ENCODE data around the gene TRAT1.
A peak's percentile ranks its signal among the peaks of the same experiment; 100 is the strongest.

Gene TRAT1

GRCh38 chr3:108830991-108831614 lies 8.5 kb downstream of the TRAT1 start:
- H3K27me3 Mint-ChIP-seq = no peaks in the 10 kb centered on the region
- H3K4me3 Mint-ChIP-seq = no peak overlapping the region
- peak overlapping the region; percentile 34 for H3K27ac Mint-ChIP-seq
- H3K4me1 Mint-ChIP-seq (ENCODE audit: low read depth) = peaks cover 88% of the 10 kb centered on the region
- H3K36me3 Mint-ChIP-seq (ENCODE audit: low read depth) = no peaks in the 10 kb centered on the region
- H3K9me3 Mint-ChIP-seq = no peaks in the 10 kb centered on the region

- H3K9me3 Mint-ChIP-seq = no peaks in the 10 kb centered on the region
- peak overlapping the region; percentile 69 for H3K27ac Mint-ChIP-seq
- no peaks in the 10 kb centered on the region for H3K36me3 Mint-ChIP-seq (ENCODE audit: low read depth)
- peak overlapping the region; percentile 55 for H3K4me3 Mint-ChIP-seq
- H3K4me1 Mint-ChIP-seq (ENCODE audit: low read depth) = peaks cover 95% of the 10 kb centered on the region
- no peaks in the 10 kb centered on the region for H3K27me3 Mint-ChIP-seq
These were observed 11.0 kb downstream of the TRAT1 start for GRCh38 chr3:108833611-108834010.

- no peaks in the 10 kb centered on the region for H3K27me3 Mint-ChIP-seq
- no peaks in the 10 kb centered on the region for H3K9me3 Mint-ChIP-seq
- peak overlapping the region; percentile 86 for H3K27ac Mint-ChIP-seq
- no peaks in the 10 kb centered on the region for H3K36me3 Mint-ChIP-seq (ENCODE audit: low read depth)
- H3K4me3 Mint-ChIP-seq = peak overlapping the region; percentile 65
- H3K4me1 Mint-ChIP-seq (ENCODE audit: low read depth) = peaks cover 94% of the 10 kb centered on the region
These were observed 12.0 kb downstream of the TRAT1 start for GRCh38 chr3:108834551-108834950.

- H3K36me3 Mint-ChIP-seq (ENCODE audit: low read depth) = no peaks in the 10 kb centered on the region
- no peaks in the 10 kb centered on the region for H3K27me3 Mint-ChIP-seq
- H3K4me1 Mint-ChIP-seq (ENCODE audit: low read depth) = peaks cover 92% of the 10 kb centered on the region
- peak overlapping the region; percentile 86 for H3K27ac Mint-ChIP-seq
- no peaks in the 10 kb centered on the region for H3K9me3 Mint-ChIP-seq
- H3K4me3 Mint-ChIP-seq = peak overlapping the region; percentile 65
These were observed 12.5 kb downstream of the TRAT1 start for GRCh38 chr3:108835101-108835500.

GRCh38 chr3:108838436-108838835 lies 15.8 kb downstream of the TRAT1 start:
- Mint-ChIP-seq H3K27ac (peak overlapping the region; percentile 87), H3K9me3 (no peaks in the 10 kb centered on the region), H3K27me3 (no peaks in the 10 kb centered on the region), H3K4me3 (peak overlapping the region; percentile 66), H3K4me1 (ENCODE audit: low read depth) (peaks cover 87% of the 10 kb centered on the region), H3K36me3 (ENCODE audit: low read depth) (no peaks in the 10 kb centered on the region)

- no peaks in the 10 kb centered on the region for H3K36me3 Mint-ChIP-seq (ENCODE audit: low read depth)
- no peaks in the 10 kb centered on the region for H3K27me3 Mint-ChIP-seq
- H3K4me3 Mint-ChIP-seq = no peak overlapping the region
- no peaks in the 10 kb centered on the region for H3K9me3 Mint-ChIP-seq
- peaks cover 60% of the 10 kb centered on the region for H3K4me1 Mint-ChIP-seq (ENCODE audit: low read depth)
- no peak overlapping the region for H3K27ac Mint-ChIP-seq
These were observed 23.2 kb downstream of the TRAT1 start for GRCh38 chr3:108845709-108846293.

- H3K4me1 Mint-ChIP-seq (ENCODE audit: low read depth) = peaks cover 48% of the 10 kb centered on the region
- peak overlapping the region; percentile 12 for H3K27ac Mint-ChIP-seq
- H3K9me3 Mint-ChIP-seq = no peaks in the 10 kb centered on the region
- H3K36me3 Mint-ChIP-seq (ENCODE audit: low read depth) = peaks cover 6% of the 10 kb centered on the region
- H3K27me3 Mint-ChIP-seq = no peaks in the 10 kb centered on the region
- H3K4me3 Mint-ChIP-seq = no peak overlapping the region
These were observed 24.6 kb downstream of the TRAT1 start for GRCh38 chr3:108847187-108847586.

GRCh38 chr3:108849075-108849474 lies 26.5 kb downstream of the TRAT1 start:
- Mint-ChIP-seq H3K27ac (no peak overlapping the region), H3K27me3 (no peaks in the 10 kb centered on the region), H3K4me1 (ENCODE audit: low read depth) (peaks cover 34% of the 10 kb centered on the region), H3K9me3 (no peaks in the 10 kb centered on the region), H3K36me3 (ENCODE audit: low read depth) (peaks cover 14% of the 10 kb centered on the region), H3K4me3 (no peak overlapping the region)

- Mint-ChIP-seq H3K9me3 (peaks cover 10% of the 10 kb centered on the region), H3K4me3 (no peak overlapping the region), H3K4me1 (ENCODE audit: low read depth) (peaks cover 35% of the 10 kb centered on the region), H3K27me3 (no peaks in the 10 kb centered on the region), H3K36me3 (ENCODE audit: low read depth) (peaks cover 30% of the 10 kb centered on the region), H3K27ac (no peak overlapping the region)
These were observed 38.8 kb downstream of the TRAT1 start for GRCh38 chr3:108861401-108861800.

GRCh38 chr3:108862865-108863798 lies 40.5 kb downstream of the TRAT1 start:
- peaks cover 35% of the 10 kb centered on the region for H3K4me1 Mint-ChIP-seq (ENCODE audit: low read depth)
- peaks cover 10% of the 10 kb centered on the region for H3K9me3 Mint-ChIP-seq
- H3K27ac Mint-ChIP-seq = peak overlapping the region; percentile 95
- peaks cover 26% of the 10 kb centered on the region for H3K36me3 Mint-ChIP-seq (ENCODE audit: low read depth)
- no peaks in the 10 kb centered on the region for H3K27me3 Mint-ChIP-seq
- H3K4me3 Mint-ChIP-seq = peak overlapping the region; percentile 68

GRCh38 chr3:108863799-108864135 lies 41.2 kb downstream of the TRAT1 start:
- peaks cover 19% of the 10 kb centered on the region for H3K36me3 Mint-ChIP-seq (ENCODE audit: low read depth)
- peaks cover 32% of the 10 kb centered on the region for H3K4me1 Mint-ChIP-seq (ENCODE audit: low read depth)
- no peak overlapping the region for H3K27ac Mint-ChIP-seq
- H3K9me3 Mint-ChIP-seq = peaks cover 5% of the 10 kb centered on the region
- H3K4me3 Mint-ChIP-seq = no peak overlapping the region
- no peaks in the 10 kb centered on the region for H3K27me3 Mint-ChIP-seq

GRCh38 chr3:108877901-108878300 lies 55.3 kb downstream of the TRAT1 start:
- H3K27ac Mint-ChIP-seq = no peak overlapping the region
- no peak overlapping the region for H3K4me3 Mint-ChIP-seq
- H3K36me3 Mint-ChIP-seq (ENCODE audit: low read depth) = no peaks in the 10 kb centered on the region
- H3K9me3 Mint-ChIP-seq = peaks cover 10% of the 10 kb centered on the region
- H3K4me1 Mint-ChIP-seq (ENCODE audit: low read depth) = peaks cover 7% of the 10 kb centered on the region
- H3K27me3 Mint-ChIP-seq = no peaks in the 10 kb centered on the region

- H3K36me3 Mint-ChIP-seq (ENCODE audit: low read depth) = no peaks in the 10 kb centered on the region
- H3K4me3 Mint-ChIP-seq = no peak overlapping the region
- peak overlapping the region; percentile 31 for H3K27ac Mint-ChIP-seq
- peaks cover 22% of the 10 kb centered on the region for H3K4me1 Mint-ChIP-seq (ENCODE audit: low read depth)
- no peaks in the 10 kb centered on the region for H3K27me3 Mint-ChIP-seq
- H3K9me3 Mint-ChIP-seq = peaks cover 10% of the 10 kb centered on the region
These were observed 57.3 kb downstream of the TRAT1 start for GRCh38 chr3:108879915-108880314.

- no peak overlapping the region for H3K27ac Mint-ChIP-seq
- peaks cover 10% of the 10 kb centered on the region for H3K9me3 Mint-ChIP-seq
- no peaks in the 10 kb centered on the region for H3K36me3 Mint-ChIP-seq (ENCODE audit: low read depth)
- H3K4me3 Mint-ChIP-seq = no peak overlapping the region
- H3K27me3 Mint-ChIP-seq = no peaks in the 10 kb centered on the region
- H3K4me1 Mint-ChIP-seq (ENCODE audit: low read depth) = peaks cover 22% of the 10 kb centered on the region
These were observed 60.2 kb downstream of the TRAT1 start for GRCh38 chr3:108882762-108883161.

- peaks cover 22% of the 10 kb centered on the region for H3K4me1 Mint-ChIP-seq (ENCODE audit: low read depth)
- peaks cover 10% of the 10 kb centered on the region for H3K9me3 Mint-ChIP-seq
- H3K36me3 Mint-ChIP-seq (ENCODE audit: low read depth) = no peaks in the 10 kb centered on the region
- H3K4me3 Mint-ChIP-seq = no peak overlapping the region
- peak overlapping the region; percentile 59 for H3K27ac Mint-ChIP-seq
- no peaks in the 10 kb centered on the region for H3K27me3 Mint-ChIP-seq
These were observed 60.8 kb downstream of the TRAT1 start for GRCh38 chr3:108883373-108883772.

All from stimulated activated naive CD8-positive, alpha-beta T cell treated with anti-CD3 and anti-CD28 coated beads, Interleukin-15, Interleukin-2, amounts not matched to agents 100 ng/mL and 50 ng/mL, for 24 hours (primary cell).